MM.1S (cell line): ENCODE results near the gene EIF5.

ENCODE experiments used
- DNase-seq: peaks from one replicate; pipeline ENCODE4 v3.0.0-alpha.2; 2015
- H2AFZ ChIP-seq: fragments of 300-600 bp; sonication (generic); 2 replicates; pipeline ENCODE4 v1.6.0; 2016; ENCODE audit warnings: antibody characterized with exemption, low read length
- H3F3A ChIP-seq: fragments of 300-600 bp; sonication (generic); 2 replicates; pipeline ENCODE4 v1.6.1; 2016; ENCODE audit warnings: mild to moderate bottlenecking, antibody characterized with exemption, low read length, moderate library complexity, mixed read lengths; ENCODE audit not compliant: insufficient read depth
- H3K27ac ChIP-seq: fragments of 300-600 bp; sonication (generic); 2 replicates; pipeline ENCODE4 v1.5.1; 2016; ENCODE audit warnings: mild to moderate bottlenecking, low read length
- H3K27me3 ChIP-seq: fragments of 300-600 bp; sonication (generic); replicated peaks from 2 replicates; pipeline ENCODE4 v1.6.0; 2016; ENCODE audit warnings: low read length; ENCODE audit not compliant: insufficient read depth
- H3K36me3 ChIP-seq: fragments of 300-600 bp; sonication (generic); replicated peaks from 2 replicates; pipeline ENCODE4 v1.6.1; 2016; ENCODE audit warnings: mild to moderate bottlenecking, low read length, mixed read lengths; ENCODE audit not compliant: insufficient read depth
- H3K4me1 ChIP-seq: fragments of 300-600 bp; sonication (generic); 2 replicates; pipeline ENCODE4 v1.6.1; 2016; ENCODE audit warnings: low read length, mixed read lengths
- H3K4me2 ChIP-seq: fragments of 300-600 bp; sonication (generic); 2 replicates; pipeline ENCODE4 v1.6.0; 2016; ENCODE audit warnings: low read depth, low read length
- H3K4me3 ChIP-seq: fragments of 300-600 bp; sonication (generic); 2 replicates; pipeline ENCODE4 v1.5.1; 2016; ENCODE audit warnings: low read length, mixed read lengths
- H3K79me2 ChIP-seq: fragments of 300-600 bp; sonication (generic); 2 replicates; pipeline ENCODE4 v1.6.1; 2016; ENCODE audit warnings: mixed run types, low read length, mixed read lengths
- H3K9ac ChIP-seq: fragments of 300-600 bp; sonication (generic); 2 replicates; pipeline ENCODE4 v1.6.1; 2016; ENCODE audit warnings: low read length, mixed read lengths
- H3K9me2 ChIP-seq: fragments of 300-600 bp; sonication (generic); replicated peaks from 2 replicates; pipeline ENCODE4 v1.6.1; 2016; ENCODE audit warnings: mild to moderate bottlenecking, low read length, mixed read lengths; ENCODE audit not compliant: insufficient read depth
- H3K9me3 ChIP-seq: fragments of 300-600 bp; sonication (generic); replicated peaks from 2 replicates; pipeline ENCODE4 v1.6.1; 2016; ENCODE audit warnings: mild to moderate bottlenecking, low read length, mixed read lengths; ENCODE audit not compliant: insufficient read depth
- H4K20me1 ChIP-seq: fragments of 300-600 bp; sonication (generic); 2 replicates; pipeline ENCODE4 v1.6.1; 2016; ENCODE audit warnings: mild to moderate bottlenecking, low read length, moderate library complexity, mixed read lengths; ENCODE audit not compliant: insufficient read depth
- CTCF ChIP-seq: fragments of 300-600 bp; sonication (generic); IDR thresholded peaks from 2 replicates; pipeline ENCODE4 v1.5.1; 2016; ENCODE audit warnings: antibody characterized with exemption, low read length, mixed read lengths
- EZH2 ChIP-seq: fragments of 300-600 bp; sonication (generic); optimal IDR thresholded peaks from 2 replicates; pipeline ENCODE3; 2017; ENCODE audit warnings: low read depth, mild to moderate bottlenecking, antibody characterized with exemption, low read length, mixed read lengths
- EZH2phosphoT487 ChIP-seq: fragments of 300-600 bp; sonication (generic); IDR thresholded peaks from 2 replicates; pipeline ENCODE4 v1.6.1; 2018; ENCODE audit warnings: antibody characterized with exemption, low read length

The EIF5 gene

GRCh38 chr14:103302966-103303365, 31.1 kb upstream of the EIF5 start:
- Histone ChIP-seq H3K27ac (no peak overlapping the region), H3F3A (no peaks in the 10 kb centered on the region), H3K4me2 (no peak overlapping the region), H2AFZ (no peak overlapping the region), H3K79me2 (no peaks in the 10 kb centered on the region), H4K20me1 (no peaks in the 10 kb centered on the region), H3K36me3 (no peaks in the 10 kb centered on the region), H3K9me3 (no peaks in the 10 kb centered on the region), H3K9me2 (no peaks in the 10 kb centered on the region), H3K4me3 (no peak overlapping the region), H3K4me1 (no peaks in the 10 kb centered on the region), H3K9ac (no peak overlapping the region), H3K27me3 (no peaks in the 10 kb centered on the region)
- no peak for TF ChIP-seq EZH2phosphoT487
- no peak for TF ChIP-seq EZH2
- no peak for TF ChIP-seq CTCF
- no peak for DNase-seq

GRCh38 chr14:103304706-103305105, 29.3 kb upstream of the EIF5 start:
- H3K27ac ChIP-seq = no peak overlapping the region
- no peaks in the 10 kb centered on the region for H3K79me2 ChIP-seq
- no peak overlapping the region for H3K4me3 ChIP-seq
- H3F3A ChIP-seq = no peaks in the 10 kb centered on the region
- H4K20me1 ChIP-seq = no peaks in the 10 kb centered on the region
- no peaks in the 10 kb centered on the region for H3K36me3 ChIP-seq
- no peak for DNase-seq
- H2AFZ ChIP-seq = no peak overlapping the region
- no peaks in the 10 kb centered on the region for H3K9me2 ChIP-seq
- H3K4me2 ChIP-seq = no peak overlapping the region
- TF ChIP-seq EZH2 (no peak), EZH2phosphoT487 (no peak), CTCF (no peak)
- no peak overlapping the region for H3K9ac ChIP-seq
- no peaks in the 10 kb centered on the region for H3K4me1 ChIP-seq
- H3K9me3 ChIP-seq = no peaks in the 10 kb centered on the region
- no peaks in the 10 kb centered on the region for H3K27me3 ChIP-seq

- TF ChIP-seq EZH2phosphoT487 (no peak), CTCF (no peak), EZH2 (no peak)
- Histone ChIP-seq H3K4me3 (no peak overlapping the region), H4K20me1 (no peaks in the 10 kb centered on the region), H3K9me3 (no peaks in the 10 kb centered on the region), H3K9me2 (no peaks in the 10 kb centered on the region), H2AFZ (no peak overlapping the region), H3K9ac (no peak overlapping the region), H3F3A (no peaks in the 10 kb centered on the region), H3K36me3 (no peaks in the 10 kb centered on the region), H3K27ac (no peak overlapping the region), H3K79me2 (no peaks in the 10 kb centered on the region), H3K4me2 (no peak overlapping the region), H3K27me3 (no peaks in the 10 kb centered on the region), H3K4me1 (no peaks in the 10 kb centered on the region)
- DNase-seq = no peak
Observed at GRCh38 chr14:103308717-103309616, 25.1 kb upstream of the EIF5 start.
